ENCODE results near the gene VWA5B2.

The VWA5B2 gene

DNA sequence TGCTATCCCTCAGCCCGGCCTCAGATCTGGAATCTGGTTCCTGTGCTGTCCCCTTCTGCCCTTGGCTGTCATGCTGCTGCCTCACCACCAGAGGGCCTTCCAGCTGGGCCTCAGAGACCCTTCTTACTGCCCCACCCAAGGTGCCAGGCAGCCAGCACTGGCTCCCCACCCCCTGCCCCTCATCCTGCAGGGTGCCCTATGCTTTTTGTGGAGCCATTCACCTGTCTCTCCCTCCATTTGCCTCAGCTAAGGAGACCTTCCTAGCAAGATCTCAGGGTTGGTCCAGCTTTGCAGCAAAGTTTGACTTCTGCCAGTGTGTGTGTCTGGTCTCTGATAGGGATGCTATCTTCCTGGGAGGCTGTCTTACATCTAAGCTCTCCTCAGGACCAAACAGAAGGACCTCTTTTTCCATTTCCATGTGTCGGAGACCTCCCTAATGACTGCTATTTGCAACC is 1.9 kb upstream of the VWA5B2 start:
- peak; percentile 14 to 24 for DNase-seq

DNA sequence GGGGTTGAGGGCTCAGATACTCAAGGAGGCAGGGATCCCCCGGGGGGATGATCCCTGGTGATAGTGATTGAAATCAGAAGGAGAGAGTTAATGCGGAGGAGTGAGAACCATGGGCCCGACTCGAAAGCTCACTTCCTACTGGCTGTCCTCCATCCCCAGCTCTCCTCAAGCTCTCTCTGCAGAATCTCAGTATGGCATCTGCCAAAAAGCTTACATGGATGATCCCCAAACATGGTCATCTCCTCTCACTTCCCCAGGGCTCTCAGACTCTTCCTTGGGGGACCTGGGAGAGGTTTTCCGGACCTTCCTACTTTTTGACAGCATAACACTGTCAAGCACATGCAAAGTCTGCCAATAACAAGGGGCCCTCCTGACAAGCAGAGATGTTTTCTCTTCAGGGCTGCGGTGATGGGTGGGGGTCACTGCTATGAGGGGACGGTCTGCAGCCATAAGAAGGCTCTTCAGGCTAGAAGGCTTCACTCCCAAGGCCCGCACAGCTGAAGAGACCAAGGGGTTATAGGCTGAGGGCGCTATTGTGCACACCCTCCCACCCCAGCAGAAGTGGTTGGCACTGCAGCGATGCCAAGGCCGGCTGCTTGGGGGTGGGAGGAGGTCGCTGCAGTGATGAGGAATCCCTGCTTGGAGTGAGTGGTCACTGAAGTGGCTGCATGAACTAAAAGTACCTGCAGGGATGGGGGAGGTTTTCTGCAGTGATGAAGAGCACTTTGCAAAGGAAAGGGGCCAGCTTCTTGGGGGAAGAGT is 828 bp upstream of the VWA5B2 start:
- DNase-seq: no peak

- no peak for DNase-seq
Observed at GRCh38 chr3:184230081-184230602, 757 bp downstream of the VWA5B2 start.

DNA sequence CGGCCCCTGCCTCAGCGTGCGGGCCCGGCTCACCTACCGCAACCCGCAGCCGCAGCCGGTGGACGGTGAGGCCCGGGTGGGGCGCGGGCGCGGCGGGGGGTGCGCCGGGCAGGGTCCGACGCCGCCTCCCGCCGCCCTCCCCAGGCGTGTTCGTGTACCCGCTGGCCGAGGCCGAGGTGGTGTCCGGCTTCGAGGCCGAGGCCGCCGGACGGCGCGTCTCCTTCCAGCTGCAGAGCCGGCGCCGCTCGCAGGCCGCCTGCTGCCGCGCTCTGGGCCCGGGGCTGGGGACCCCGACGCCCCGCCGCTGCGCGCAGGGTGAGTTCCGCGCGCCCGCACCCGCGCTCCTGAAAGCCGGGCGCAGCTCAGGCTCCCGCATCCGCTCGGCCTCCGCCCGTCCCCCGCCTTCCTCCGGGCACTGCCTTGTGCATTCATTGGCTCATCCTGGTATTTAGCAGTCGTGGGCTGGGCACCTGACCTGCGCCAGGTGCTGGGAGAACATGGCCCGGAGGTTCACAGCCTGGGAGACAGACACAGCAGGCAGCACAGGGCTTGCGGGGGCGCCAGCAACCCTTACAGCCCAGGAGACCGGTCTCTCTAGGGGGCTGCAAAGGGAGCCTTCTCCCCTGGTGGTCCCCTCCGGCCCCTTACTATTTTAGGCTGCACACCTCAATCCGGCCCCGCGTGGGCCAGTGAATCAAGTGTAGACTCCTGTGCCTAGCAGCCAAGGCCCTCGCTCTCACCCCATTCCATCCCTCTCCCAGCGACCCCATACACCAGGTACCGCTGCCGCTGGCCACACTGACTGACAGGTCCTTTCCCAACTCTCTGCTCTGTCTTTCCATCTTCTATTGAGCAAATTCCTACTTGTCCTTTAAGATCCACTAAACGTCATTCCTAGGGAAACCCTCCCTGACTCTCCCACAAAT is 1.5 kb downstream of the VWA5B2 start:
- no peak for DNase-seq

DNA sequence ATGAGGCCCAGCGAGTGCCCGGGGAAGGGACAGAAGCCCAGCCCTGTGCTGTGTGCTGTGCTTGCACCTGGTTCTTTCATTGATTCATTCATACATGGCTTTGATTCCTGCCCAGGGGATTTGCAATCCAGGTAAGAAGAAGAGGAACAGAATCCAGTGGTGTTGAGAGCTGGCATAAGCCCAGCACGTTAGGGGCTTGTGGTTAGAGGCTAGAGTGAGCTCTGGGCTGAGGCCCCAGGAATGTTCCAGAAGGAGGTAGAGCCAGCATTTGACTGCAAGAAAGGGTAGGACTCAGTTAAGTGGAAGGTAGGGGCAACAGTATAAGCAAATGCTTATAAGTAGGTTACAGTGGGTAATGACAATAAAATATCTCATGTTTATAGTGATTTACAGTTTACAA is 2.3 kb downstream of the VWA5B2 start:
- no peak for DNase-seq

GRCh38 chr3:184233127-184233843 is 3.9 kb downstream of the VWA5B2 start:
- no peak for DNase-seq

DNA sequence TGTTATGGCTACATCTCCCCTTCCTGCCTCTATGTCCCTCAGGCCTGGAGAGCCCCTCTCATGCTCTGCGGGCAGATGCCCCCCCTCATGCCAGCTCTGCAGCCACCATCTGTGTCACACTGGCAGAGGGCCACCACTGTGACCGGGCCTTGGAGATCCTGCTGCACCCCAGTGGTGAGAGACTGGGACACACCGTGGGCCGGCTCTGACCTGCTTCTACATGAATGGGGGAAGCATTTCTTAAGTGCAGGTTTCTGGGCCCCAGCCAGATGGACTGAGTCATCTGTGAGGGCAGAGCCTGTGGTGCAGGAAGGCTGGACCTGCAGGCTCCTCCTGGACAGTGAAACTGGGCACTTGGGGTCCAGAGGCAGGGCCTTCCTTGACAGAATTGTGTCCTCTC is 4.8 kb downstream of the VWA5B2 start:
- no peak for DNase-seq

GRCh38 chr3:184234671-184235380 is 5.4 kb downstream of the VWA5B2 start:
- no peak for DNase-seq

GRCh38 chr3:184235381-184236032 is 6.1 kb downstream of the VWA5B2 start:
- DNase-seq: no peak

DNA sequence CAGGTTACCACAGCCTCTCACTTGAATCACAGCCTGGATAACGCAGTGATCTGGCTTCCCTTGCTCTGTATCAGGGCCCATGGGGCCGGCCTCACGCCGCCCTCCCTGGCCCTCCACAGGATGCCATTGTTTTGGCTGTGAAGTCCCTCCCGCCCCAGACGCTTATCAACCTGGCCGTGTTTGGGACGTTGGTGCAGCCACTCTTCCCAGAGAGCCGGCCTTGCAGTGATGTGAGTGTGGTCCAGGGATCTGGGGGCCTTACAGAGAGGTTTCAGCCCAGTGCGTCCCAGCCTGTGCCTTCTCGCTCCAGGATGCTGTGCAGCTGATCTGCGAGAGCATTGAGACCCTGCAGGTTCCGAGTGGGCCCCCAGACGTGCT is 6.6 kb downstream of the VWA5B2 start:
- DNase-seq: no peak

DNA sequence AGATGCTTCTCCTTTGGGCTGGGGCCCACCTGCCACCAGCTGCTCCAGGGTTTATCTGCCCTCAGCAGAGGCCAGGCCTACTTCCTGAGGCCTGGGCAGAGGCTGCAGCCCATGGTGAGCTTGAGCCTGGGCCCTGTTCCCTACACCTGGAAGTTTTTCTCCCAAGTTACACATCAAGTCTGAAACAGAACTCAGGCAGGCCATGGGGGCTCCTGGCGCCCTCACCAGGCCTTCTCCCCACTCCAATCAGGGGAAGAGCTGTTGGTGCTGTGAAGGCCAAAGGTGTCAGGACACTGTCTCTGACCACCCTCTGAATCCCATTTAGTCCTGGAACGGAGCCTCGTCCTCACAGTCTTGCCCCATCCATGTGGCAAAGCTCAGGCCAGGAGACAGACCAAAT is 7.3 kb downstream of the VWA5B2 start:
- no peak for DNase-seq

- DNase-seq: no peak
Observed at GRCh38 chr3:184237211-184237610, 7.8 kb downstream of the VWA5B2 start.

- no peak for DNase-seq
Observed at GRCh38 chr3:184237807-184238206, 8.4 kb downstream of the VWA5B2 start.

- DNase-seq: no peak
Observed at GRCh38 chr3:184238246-184238818, 8.9 kb downstream of the VWA5B2 start.

DNA sequence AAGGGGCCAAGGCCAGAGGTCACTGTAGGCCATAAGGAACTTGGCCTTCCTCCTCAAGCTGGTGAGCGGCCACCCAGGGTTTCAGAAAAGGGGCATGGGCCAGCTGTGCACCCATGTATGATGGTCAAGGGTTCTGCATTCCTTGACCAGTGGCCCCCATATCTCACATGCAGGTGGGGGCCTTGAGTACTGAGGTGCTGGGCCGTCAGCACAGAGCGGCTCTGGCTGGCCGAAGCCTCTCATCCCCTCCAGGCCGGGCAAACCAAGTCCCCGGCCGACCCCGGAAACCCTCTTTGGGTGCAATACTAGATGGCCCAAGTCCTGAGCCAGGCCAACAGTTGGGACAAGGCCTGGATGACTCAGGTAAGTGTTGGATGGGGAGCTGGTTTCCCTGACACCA is 9.8 kb downstream of the VWA5B2 start:
- DNase-seq: no peak

GRCh38 chr3:184239708-184240107 is 10.3 kb downstream of the VWA5B2 start:
- no peak for DNase-seq

DNA sequence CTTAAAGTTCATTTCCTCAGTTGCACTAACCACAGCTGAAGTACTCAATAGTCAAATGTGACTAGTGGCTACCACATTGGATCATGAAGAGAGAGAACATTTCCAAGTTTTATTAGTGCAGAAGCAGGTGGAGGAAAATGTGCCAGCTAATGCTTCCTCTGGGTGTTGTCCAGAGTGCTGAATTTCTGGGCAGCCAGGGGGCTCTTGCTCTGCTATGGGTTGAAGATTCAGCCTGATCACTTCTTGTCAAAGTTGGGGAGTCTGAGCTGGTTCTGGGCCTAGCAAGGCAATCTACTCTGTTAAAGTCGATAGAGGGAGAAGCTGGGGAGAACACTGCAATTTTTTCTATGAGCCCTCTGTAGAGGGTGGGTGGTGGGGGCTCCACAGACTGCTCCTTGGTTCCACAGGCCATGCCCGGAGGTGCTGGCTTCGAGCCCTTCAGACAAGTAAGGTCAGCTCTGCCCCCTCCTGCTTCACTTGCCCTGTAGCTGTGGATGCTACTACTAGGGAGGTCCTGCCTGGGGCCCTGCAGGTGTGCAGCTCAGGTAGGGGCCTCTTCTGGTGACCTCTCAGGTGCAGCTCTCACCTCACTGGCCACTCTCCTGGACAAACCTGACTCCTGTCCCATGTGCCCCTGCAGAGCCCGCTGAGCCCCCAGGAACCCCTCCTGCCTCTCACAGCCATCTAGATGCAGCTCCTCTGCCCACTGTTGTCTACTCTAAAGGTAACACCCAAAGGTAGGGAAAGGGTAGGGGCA is 11.2 kb downstream of the VWA5B2 start:
- DNase-seq: peak in 1 of 2 donors; percentile 15

GRCh38 chr3:184241141-184241446 is 11.7 kb downstream of the VWA5B2 start:
- no peak for DNase-seq

- DNase-seq: no peak
Observed at GRCh38 chr3:184241447-184242296, 12.3 kb downstream of the VWA5B2 start.

GRCh38 chr3:184242297-184242685 is 12.9 kb downstream of the VWA5B2 start:
- no peak for DNase-seq

Measured in inflammatory macrophage (primary cell).